HL-60/S4 treated with phorbol 12-myristate 13-acetate at 8.2 ng/mL for 4 days and 3 days (cell line): ENCODE data around the gene CCDC179.

ENCODE experiments used
- in situ Hi-C: fragments of 300-500 bp; cut with MboI; formaldehyde crosslinking; loops from 2 replicates; pipeline ENCODE4 v1.15.0; 2022; ENCODE audit warnings: low sequenced_read_pairs

CCDC179 gene

GRCh38 chr11:22808571-22809197 lies 51.6 kb downstream of the CCDC179 start:
- in situ Hi-C loops: no loop called here

GRCh38 chr11:22807855-22808570 lies 52.3 kb downstream of the CCDC179 start:
- in situ Hi-C loops: no loop called here

- in situ Hi-C loops: no loop called here
Measured at GRCh38 chr11:22807391-22807790, 52.9 kb downstream of the CCDC179 start.

GRCh38 chr11:22802861-22803260 lies 57.4 kb downstream of the CCDC179 start:
- in situ Hi-C loops: no loop called here

- in situ Hi-C loops: no loop called here
Measured at GRCh38 chr11:22800482-22800881, 59.8 kb downstream of the CCDC179 start.

GRCh38 chr11:22798901-22799300 lies 61.4 kb downstream of the CCDC179 start:
- in situ Hi-C loops: no loop called here

GRCh38 chr11:22797047-22797446 lies 63.2 kb downstream of the CCDC179 start:
- in situ Hi-C loops: no loop called here
